GM12878 (cell line): ENCODE measurements around the gene LRRC27. TPM values are rescaled to one million over a fixed set of nuclear protein-coding genes. Genes with fewer than 3 reads are reported as not detected.

Experiments used
- ATAC-seq: fragments of 200-7000 bp; cut with Tn5 transposase; 3 replicates; pipeline ENCODE4 v1.9.1; 2020; ENCODE audit warnings: mild to moderate bottlenecking, moderate library complexity
- BruUV-seq: library from RNA; stranded (reverse); fragments of 400-500 nt; replicated peaks from 2 replicates; lab custom pipeline; 2021; lab: Mats Ljungman, UMichigan
- CTCF ChIA-PET: fragments of 300-600 bp; sonication (Branson Sonifier 250); formaldehyde crosslinking; extraction: SDS; loops from one replicate; lab custom pipeline; 2021; ENCODE audit warnings: inconsistent platforms; lab: Yijun Ruan, JAX
- POLR2A ChIA-PET: fragments of 350-600 bp; formaldehyde crosslinking; extraction: SDS; loops from one replicate; lab custom pipeline; 2021; ENCODE audit warnings: inconsistent platforms; lab: Charles Lee
- RAD21 ChIA-PET: fragments of 300-600 bp; sonication (Branson Sonifier 250); formaldehyde crosslinking; loops from one replicate; lab custom pipeline; 2023; ENCODE audit warnings: antibody characterized with exemption; ENCODE audit not compliant: unreplicated experiment; lab: Charles Lee
- SMC1A ChIA-PET: fragments of 300-600 bp; sonication (Branson Sonifier 250); formaldehyde crosslinking; loops from one replicate; lab custom pipeline; 2023; ENCODE audit not compliant: unreplicated experiment, uncharacterized antibody; lab: Charles Lee
- DNase-seq: peaks from one replicate; pipeline ENCODE4 v3.0.0-alpha.2; 2011; ENCODE audit warnings: low read depth, low spot score
- FAIRE-seq: peaks from 3 replicates; lab custom pipeline; 2011; peaks lifted over from hg19 to GRCh38; lab: Jason Lieb, UNC
- H2AFZ ChIP-seq: 2 replicates; pipeline ENCODE4 v1.6.0; 2011; ENCODE audit warnings: low read depth, low read length, control low read depth; ENCODE audit not compliant: control insufficient read depth
- H3K27ac ChIP-seq: 2 replicates; pipeline ENCODE4 v1.5.1; 2011; ENCODE audit warnings: control low read depth; ENCODE audit not compliant: control insufficient read depth, insufficient read depth
- H3K27me3 ChIP-seq, 2 experiments: replicated peaks in 1 of 2; 2 replicates each; pipeline versions ENCODE4 v1.6.0 to v1.6.1; 2011; ENCODE audit warnings: low read length in 1 of 2; ENCODE audit not compliant: control insufficient read depth in 2 of 2, insufficient read depth in 2 of 2
- H3K36me3 ChIP-seq, 2 experiments: 2 replicates each; pipeline ENCODE4 v1.5.1; 2011; ENCODE audit warnings: low read length in 1 of 2; ENCODE audit not compliant: control insufficient read depth in 2 of 2, insufficient read depth in 2 of 2
- H3K4me1 ChIP-seq: 2 replicates; pipeline ENCODE4 v1.6.1; 2011; ENCODE audit warnings: mild to moderate bottlenecking, low read length, moderate library complexity, mixed read lengths; ENCODE audit not compliant: control insufficient read depth, insufficient read depth
- H3K4me2 ChIP-seq: 2 replicates; pipeline ENCODE4 v1.6.0; 2011; ENCODE audit warnings: control low read depth; ENCODE audit not compliant: control insufficient read depth, insufficient read depth
- H3K4me3 ChIP-seq: fragments of 200-600 bp; sonication (generic); 2 replicates; pipeline ENCODE4 v1.5.1; 2016
- H3K79me2 ChIP-seq: 2 replicates; pipeline ENCODE4 v1.6.0; 2011; ENCODE audit warnings: low read length; ENCODE audit not compliant: control insufficient read depth, insufficient read depth
- H3K9ac ChIP-seq: 2 replicates; pipeline ENCODE4 v1.8.0; 2011; ENCODE audit warnings: low read length, control low read depth, mixed read lengths; ENCODE audit not compliant: control insufficient read depth, insufficient read depth
- H3K9me3 ChIP-seq: replicated peaks from 3 replicates; pipeline ENCODE4 v1.5.1; 2011; ENCODE audit warnings: mild to moderate bottlenecking, low read length; ENCODE audit not compliant: control insufficient read depth, insufficient read depth
- H4K20me1 ChIP-seq: 2 replicates; pipeline ENCODE4 v1.6.0; 2011; ENCODE audit not compliant: control insufficient read depth, insufficient read depth
- BHLHE40 ChIP-seq, 2 experiments: fragments of 450-650 bp in 1 of 2; IDR thresholded peaks; 2 replicates each; pipeline ENCODE4 v1.6.1; 2011 to 2017; ENCODE audit warnings: low read depth in 2 of 2, borderline replicate concordance in 1 of 2, improper control_type of control experiment in 1 of 2, low read length in 1 of 2, mild to moderate bottlenecking in 1 of 2
- KLF5 ChIP-seq: fragments of 450-650 bp; IDR thresholded peaks from 2 replicates; pipeline ENCODE4 v1.6.1; 2014; ENCODE audit warnings: mild to moderate bottlenecking; ENCODE audit not compliant: partially characterized antibody
- NFXL1 ChIP-seq: fragments of 450-650 bp; IDR thresholded peaks from 2 replicates; pipeline ENCODE4 v1.6.1; 2017; ENCODE audit warnings: antibody characterized with exemption, mild to moderate bottlenecking, borderline replicate concordance
- PBX3 ChIP-seq: IDR thresholded peaks from 2 replicates; pipeline ENCODE4 v1.6.1; 2011; ENCODE audit warnings: mild to moderate bottlenecking, low read depth, low read length, moderate library complexity; ENCODE audit not compliant: insufficient replicate concordance
- TCF12 ChIP-seq: IDR thresholded peaks from 2 replicates; pipeline ENCODE4 v1.6.1; 2011; ENCODE audit warnings: low read depth, mild to moderate bottlenecking, low read length
- WGBS: methylation state at CpG from one replicate; pipeline ENCODE4 v1.1.6; 2016; ENCODE audit warnings: low lambda C conversion rate; ENCODE audit not compliant: insufficient replicate concordance, insufficient coverage; ENCODE audit errors: missing lambda C conversion rate; 5-methylcytosine and 5-hydroxymethylcytosine counted together
- in situ Hi-C: fragments of 300-500 bp; cut with MboI; formaldehyde crosslinking; loops from 9 replicates; pipeline ENCODE4 v1.14.3; 2018; ENCODE audit warnings: mixed read lengths
- intact Hi-C: fragments of 100-400 bp; cut with micrococcal nuclease; formaldehyde crosslinking; loops from one replicate; pipeline ENCODE4 v1.14.2; 2022; ENCODE audit not compliant: unreplicated experiment
- polyA plus RNA-seq, 11 experiments: library from polyadenylated mRNA; depleted of rRNA in 4 of 11; unstranded in 6 of 11; stranded (reverse) in 5 of 11; fragments of >200 nt; fragmentation: Nextera tagmentation in 4 of 11; fragmentation: Illumina TruSeq in 1 of 11; extraction: Ambion mirVana in 4 of 11; extraction: Trizol in 1 of 11; gene quantifications; 1 replicate in 1 of 11; 2 replicates in 10 of 11; pipeline versions ENCODE4 v1.2.1 to v1.2.3, GENCODE V29; 2011 to 2016; ENCODE audit warnings: inconsistent platforms in 2 of 11, missing spikeins in 2 of 11, low read depth in 1 of 11
- total RNA-seq, 4 experiments: library from RNA; depleted of rRNA in 3 of 4; stranded (reverse); fragments of >200 nt in 3 of 4; fragmentation: Illumina TruSeq in 1 of 4; extraction: Trizol in 1 of 4; gene quantifications; 2 replicates each; pipeline versions ENCODE4 v1.2.1 to v1.2.3, GENCODE V29; 2013 to 2021
- TF ChIP-seq, protein P1 (sequence below): fragments of 450-650 bp; IDR thresholded peaks from 2 replicates; pipeline ENCODE4 v1.6.1; 2014; ENCODE audit warnings: mild to moderate bottlenecking

The LRRC27 gene
- total and polyA plus RNA-seq, 10 of the 15 experiments (the other 5 are each of a cell fraction or from before 2014, with no cell fraction given) = 0.48 to 6.9 (median 4.7) TPM

DNA sequence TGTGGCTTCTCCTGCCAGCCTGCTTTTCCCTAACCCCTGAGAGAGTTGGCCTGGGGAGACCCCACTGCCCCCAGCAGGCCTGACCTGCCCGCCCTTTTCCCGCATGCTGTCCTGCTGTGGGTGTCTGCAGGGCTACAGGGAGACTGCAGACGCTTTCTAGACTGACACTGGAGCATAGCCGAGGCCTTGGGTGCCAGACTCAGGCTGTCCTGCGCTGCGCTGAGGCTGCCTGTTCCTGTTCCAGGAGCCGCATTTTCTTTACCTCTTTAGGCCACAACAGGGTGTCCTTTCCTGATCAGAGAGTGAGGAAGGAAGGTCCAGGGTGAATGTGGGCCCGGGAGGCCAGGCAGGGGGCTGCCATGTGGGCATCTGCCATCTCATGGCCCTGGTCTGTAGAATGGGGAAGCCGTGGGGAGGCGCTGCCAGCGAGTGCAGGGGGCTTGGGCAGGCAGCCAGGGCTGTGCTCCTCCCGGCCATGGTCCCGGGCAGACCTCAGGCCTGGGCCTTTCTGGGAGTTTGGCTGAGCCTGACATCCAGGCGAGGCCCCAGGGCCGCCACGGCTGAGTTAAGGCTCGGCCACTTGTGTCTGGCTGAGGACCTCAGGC, 68.7 kb downstream of the LRRC27 start:
- BruUV-seq = no TSS peak
- no peak for TF ChIP-seq PBX3
- TF ChIP-seq BHLHE40 (IDR thresholded peaks at IDR 0.05; ENCODE audit: borderline replicate concordance in 1 of 2, low read depth in 2 of 2, low read length in 1 of 2) = no peak
- no peak for TF ChIP-seq NFXL1
- TF ChIP-seq, protein P1, sequence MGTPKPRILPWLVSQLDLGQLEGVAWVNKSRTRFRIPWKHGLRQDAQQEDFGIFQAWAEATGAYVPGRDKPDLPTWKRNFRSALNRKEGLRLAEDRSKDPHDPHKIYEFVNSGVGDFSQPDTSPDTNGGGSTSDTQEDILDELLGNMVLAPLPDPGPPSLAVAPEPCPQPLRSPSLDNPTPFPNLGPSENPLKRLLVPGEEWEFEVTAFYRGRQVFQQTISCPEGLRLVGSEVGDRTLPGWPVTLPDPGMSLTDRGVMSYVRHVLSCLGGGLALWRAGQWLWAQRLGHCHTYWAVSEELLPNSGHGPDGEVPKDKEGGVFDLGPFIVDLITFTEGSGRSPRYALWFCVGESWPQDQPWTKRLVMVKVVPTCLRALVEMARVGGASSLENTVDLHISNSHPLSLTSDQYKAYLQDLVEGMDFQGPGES = no peak
- no peak for TF ChIP-seq TCF12
- TF ChIP-seq KLF5 = no peak
- DNase-seq = no peak
- CTCF ChIA-PET = no interaction called here
- peaks cover 0 to under 1% of the 10 kb centered on the region in 2 experiments; a peak in 3 of 4 replicates for H3K27me3 ChIP-seq
- H4K20me1 ChIP-seq = no peaks in the 10 kb centered on the region
- no peaks in the 10 kb centered on the region for H3K9me3 ChIP-seq
- ATAC-seq = no peak
- SMC1A ChIA-PET = no interaction called here
- intact Hi-C loops = no loop called here
- no peaks in the 10 kb centered on the region for H3K79me2 ChIP-seq
- H3K27ac ChIP-seq = no peak overlapping the region
- WGBS = 40% methylated on average over 17 of the region's 17 CpGs
- H3K4me3 ChIP-seq = no peak overlapping the region
- H2AFZ ChIP-seq = no peak overlapping the region
- POLR2A ChIA-PET = no interaction called here
- FAIRE-seq = no peak
- peaks cover 8% of the 10 kb centered on the region; the same call in 1 of the 2 replicates for H3K4me1 ChIP-seq
- RAD21 ChIA-PET = no interaction called here
- H3K36me3 ChIP-seq = no peaks in the 10 kb centered on the region
- H3K9ac ChIP-seq = no peak overlapping the region
- in situ Hi-C loops = no loop called here
- H3K4me2 ChIP-seq = no peak overlapping the region
